GM13976 (cell line): ENCODE measurements around the gene WWC1.

ENCODE experiments used
- DNase-seq: peaks from one replicate; pipeline ENCODE4 v3.0.0; 2012; ENCODE audit warnings: low spot score
- in situ Hi-C: fragments of 300-500 bp; cut with MboI; formaldehyde crosslinking; loops from one replicate; pipeline ENCODE4 v1.12.0; 2022; ENCODE audit warnings: low sequenced_read_pairs, mixed read lengths, inconsistent platforms; ENCODE audit not compliant: unreplicated experiment
- TF ChIP-seq, protein P1 (sequence below): IDR thresholded peaks from 2 replicates; pipeline ENCODE4 v1.5.1; 2012; ENCODE audit warnings: borderline replicate concordance, mild to moderate bottlenecking; ENCODE audit not compliant: insufficient read depth; ENCODE audit errors: extremely low read depth, missing control alignments, control extremely low read depth

WWC1 gene

DNA sequence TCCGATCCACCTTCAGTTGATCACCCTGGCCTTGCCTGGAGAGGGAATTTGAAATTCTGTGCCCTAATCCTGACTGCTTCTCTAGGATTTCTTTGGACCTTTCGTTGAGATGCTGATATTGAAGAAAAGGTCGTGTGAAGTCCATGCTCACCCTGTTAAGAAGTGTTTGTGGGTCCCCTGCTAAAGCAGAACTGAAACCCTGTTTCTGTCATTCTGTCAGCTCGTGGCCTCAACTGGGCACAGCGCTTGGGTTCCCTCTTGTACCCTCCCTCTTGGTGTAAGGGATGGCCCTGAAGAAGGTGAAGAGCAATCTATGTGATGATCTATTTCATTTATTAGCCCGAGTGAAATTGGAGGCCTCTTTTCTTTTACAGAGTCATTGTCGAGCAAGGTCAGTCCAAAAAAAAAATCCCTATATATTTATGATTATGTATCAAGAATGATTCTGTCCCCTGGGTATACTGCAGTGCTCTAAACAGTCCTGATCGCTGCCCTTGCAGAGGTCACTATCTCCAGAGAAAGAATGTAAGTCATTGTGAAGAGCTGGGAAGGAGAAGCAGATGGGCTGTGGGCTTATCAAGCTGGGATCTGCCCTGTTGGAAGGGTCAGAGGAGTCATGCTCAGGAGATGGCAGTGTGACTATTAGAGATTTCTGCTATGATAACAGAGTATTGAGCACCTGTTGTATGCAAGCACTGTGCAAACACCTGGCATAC is 56.1 kb downstream of the WWC1 start:
- in situ Hi-C loops = no loop called here
- DNase-seq = no peak
- TF ChIP-seq, protein P1, sequence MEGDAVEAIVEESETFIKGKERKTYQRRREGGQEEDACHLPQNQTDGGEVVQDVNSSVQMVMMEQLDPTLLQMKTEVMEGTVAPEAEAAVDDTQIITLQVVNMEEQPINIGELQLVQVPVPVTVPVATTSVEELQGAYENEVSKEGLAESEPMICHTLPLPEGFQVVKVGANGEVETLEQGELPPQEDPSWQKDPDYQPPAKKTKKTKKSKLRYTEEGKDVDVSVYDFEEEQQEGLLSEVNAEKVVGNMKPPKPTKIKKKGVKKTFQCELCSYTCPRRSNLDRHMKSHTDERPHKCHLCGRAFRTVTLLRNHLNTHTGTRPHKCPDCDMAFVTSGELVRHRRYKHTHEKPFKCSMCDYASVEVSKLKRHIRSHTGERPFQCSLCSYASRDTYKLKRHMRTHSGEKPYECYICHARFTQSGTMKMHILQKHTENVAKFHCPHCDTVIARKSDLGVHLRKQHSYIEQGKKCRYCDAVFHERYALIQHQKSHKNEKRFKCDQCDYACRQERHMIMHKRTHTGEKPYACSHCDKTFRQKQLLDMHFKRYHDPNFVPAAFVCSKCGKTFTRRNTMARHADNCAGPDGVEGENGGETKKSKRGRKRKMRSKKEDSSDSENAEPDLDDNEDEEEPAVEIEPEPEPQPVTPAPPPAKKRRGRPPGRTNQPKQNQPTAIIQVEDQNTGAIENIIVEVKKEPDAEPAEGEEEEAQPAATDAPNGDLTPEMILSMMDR = no peak

DNA sequence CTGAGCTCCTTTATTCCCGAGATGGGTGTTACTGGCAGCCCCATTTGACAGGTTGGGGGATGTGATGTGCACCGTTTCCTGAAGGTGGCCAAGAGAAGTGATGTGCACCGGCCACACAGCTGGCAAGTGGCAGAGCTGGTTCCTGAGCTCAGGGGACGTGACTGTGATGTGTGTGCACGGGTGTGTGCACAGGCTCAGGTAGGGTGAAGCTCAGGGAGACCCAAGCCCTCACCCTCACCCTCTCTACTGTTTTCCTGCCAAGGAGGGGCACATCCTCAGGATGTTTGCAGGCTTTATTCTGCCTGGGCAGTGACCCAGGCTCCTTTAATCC is 56.6 kb downstream of the WWC1 start:
- TF ChIP-seq, protein P1 = no peak
- in situ Hi-C loops = no loop called here
- DNase-seq = no peak

DNA sequence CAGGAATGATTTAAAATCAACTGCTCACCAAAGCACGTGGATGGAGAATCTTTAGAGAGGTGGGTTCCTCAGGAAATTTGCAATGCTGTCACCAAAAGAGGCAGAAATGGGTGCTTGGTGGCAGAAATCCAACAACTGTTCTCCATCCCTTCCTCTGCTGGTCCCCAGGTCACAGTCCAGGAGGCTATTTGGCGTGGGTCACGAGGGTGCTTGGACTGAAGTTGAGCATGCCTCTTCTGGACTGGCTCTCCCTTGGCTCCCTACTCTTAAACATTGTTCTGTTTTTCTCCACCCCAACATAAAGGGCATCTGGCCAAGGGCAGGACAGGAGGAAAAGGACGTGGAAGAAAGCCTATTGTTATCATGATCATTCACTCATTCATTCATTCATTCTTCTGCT is 58.9 kb downstream of the WWC1 start:
- in situ Hi-C loops = no loop called here
- DNase-seq = no peak
- TF ChIP-seq, protein P1 = no peak

DNA sequence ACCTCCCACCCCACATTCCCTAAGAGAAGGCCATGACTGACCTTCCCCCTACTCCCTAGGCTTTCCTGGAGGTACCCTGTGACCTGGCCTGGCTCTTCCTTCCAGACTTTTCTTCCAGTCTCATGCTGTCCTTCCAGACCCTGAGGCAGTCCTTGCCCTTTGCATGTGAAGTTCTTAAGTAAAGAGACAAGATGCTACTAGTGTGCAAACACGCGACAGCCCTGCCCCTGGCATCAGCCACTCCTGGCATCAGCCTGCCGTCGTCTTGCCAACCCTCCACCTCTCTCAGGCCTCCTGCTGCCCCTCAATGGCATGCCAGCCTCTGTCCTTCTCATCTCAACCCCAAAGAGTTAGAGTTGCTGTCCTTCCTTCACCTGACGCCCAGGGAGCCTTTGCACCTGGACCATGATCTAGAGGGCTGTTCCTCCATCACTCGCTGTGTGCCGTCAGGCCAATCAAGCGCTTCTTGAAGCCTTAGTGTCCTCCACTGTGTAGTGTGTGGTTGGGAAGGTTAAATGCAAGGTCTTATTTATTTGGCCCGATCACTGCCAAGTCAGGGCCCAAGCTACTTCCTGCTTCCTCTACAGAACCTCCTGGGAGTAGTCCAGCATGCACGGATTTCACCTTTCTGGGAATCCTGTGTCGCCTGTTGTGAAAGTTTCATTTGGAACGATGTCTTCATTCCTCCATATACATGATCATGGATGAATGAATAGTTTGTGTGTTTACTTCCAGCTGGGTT is 61.9 kb downstream of the WWC1 start:
- TF ChIP-seq, protein P1 = no peak
- in situ Hi-C loops = no loop called here
- no peak for DNase-seq

DNA sequence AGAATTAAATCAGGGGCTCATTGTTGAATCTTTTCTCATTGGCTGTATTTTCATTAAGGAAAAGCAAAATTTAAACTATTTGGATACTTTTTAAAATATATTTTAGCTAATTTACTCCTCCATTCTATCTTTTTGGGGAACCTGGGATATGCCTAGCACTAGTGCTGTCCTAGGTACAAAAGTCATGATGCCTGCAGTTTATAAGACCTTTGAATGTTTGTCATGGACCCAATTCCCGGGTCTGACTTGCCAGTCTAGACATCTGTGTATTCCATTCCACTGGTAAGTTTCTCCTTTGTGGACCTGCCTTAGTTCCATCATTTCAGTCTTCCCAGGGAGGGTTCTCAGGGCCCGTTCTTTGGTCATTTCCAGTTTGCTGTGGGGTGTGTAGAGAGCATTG is 63.0 kb downstream of the WWC1 start:
- no peak for DNase-seq
- in situ Hi-C loops = no loop called here
- TF ChIP-seq, protein P1 = no peak

DNA sequence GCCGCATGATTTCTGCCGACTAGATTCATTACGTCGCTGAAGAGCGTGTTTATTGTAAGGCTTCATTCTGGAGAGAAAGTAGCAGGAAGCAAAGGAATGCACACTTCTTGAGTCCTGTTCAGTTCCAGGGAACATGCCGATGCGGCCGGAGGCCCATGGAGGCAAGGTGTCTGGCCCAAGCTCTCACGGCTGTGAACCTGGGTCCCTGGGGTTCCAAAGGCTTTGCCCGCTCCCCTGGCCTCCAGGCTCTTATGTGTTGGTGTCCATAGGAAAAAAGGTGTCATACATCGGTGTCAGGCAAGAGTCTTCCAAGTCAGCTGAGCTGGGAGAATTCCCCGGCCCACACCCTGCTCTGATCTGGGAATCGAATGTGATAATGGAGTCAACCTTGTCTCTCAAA is 64.7 kb downstream of the WWC1 start:
- in situ Hi-C loops = no loop called here
- no peak for DNase-seq

More for the DNA sequence above, 64.7 kb downstream of the WWC1 start:
- TF ChIP-seq, protein P1 = no peak
